ENCODE data around the gene DIPK1A.

Gene DIPK1A

DNA sequence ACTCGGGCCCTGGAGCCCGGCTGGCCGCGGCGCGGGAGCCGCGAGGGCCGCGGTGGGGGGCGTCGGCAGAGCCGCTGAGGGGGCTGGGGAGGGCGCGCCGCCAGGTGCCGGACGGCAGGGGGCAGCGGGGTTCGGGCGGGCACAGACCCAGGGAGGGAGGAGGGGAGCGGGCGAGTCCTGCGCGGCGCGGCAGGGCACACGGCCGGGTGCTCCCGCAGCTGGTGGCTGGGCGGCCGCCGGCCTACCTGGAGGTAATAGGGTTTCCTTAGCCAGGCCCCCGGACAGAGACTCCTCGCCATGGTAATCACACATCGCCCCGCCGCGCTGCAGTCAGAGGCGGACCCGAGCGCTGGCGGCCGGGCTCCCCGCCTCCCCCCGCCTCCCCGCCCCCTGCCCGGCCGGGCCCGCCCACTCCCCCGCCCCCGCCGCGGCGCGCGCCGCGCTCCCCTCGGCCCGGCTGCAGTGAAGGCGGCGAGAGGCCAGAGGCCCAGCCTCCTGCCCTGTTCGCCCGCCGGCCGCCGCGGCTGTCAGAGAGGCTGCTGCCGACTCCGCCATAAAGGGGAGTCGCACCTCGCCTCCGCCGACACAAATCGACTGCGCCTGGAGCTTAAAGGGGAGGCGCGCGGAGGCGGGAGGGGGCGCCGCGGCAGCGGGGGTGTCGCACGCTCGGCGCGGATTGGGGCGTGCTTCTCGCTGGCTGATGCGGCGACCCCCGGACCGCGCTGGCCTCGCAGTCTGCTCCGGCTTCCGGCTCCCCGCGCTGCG is at the start of gene DIPK1A:
DIPK1A (minus strand) TSS at position 332 of the 765 bp plus-strand sequence; CDS start at position 299, 33 bp downstream.
- DNase-seq (ENCODE audit: low read depth) = no peak
- no peak for TF ChIP-seq CTCF (conservative IDR thresholded peaks at IDR 0.05; ENCODE audit: low read depth, low read length)
- H3K4me3 ChIP-seq (ENCODE audit: low read length) = peak within 1 kb of the TSS; percentile 77

- H3K4me3 ChIP-seq (ENCODE audit: low read length) = no peak overlapping the region
- no peak for TF ChIP-seq CTCF (conservative IDR thresholded peaks at IDR 0.05; ENCODE audit: low read depth, low read length)
- no peak for DNase-seq (ENCODE audit: low read depth)
Measured at GRCh38 chr1:93007941-93008577, 46.8 kb upstream of the DIPK1A start.

- H3K4me3 ChIP-seq (ENCODE audit: low read length) = no peak overlapping the region
- no peak for DNase-seq (ENCODE audit: low read depth)
- no peak for TF ChIP-seq CTCF (conservative IDR thresholded peaks at IDR 0.05; ENCODE audit: low read depth, low read length)
Measured at GRCh38 chr1:93005252-93005598, 44.0 kb upstream of the DIPK1A start.

DNA sequence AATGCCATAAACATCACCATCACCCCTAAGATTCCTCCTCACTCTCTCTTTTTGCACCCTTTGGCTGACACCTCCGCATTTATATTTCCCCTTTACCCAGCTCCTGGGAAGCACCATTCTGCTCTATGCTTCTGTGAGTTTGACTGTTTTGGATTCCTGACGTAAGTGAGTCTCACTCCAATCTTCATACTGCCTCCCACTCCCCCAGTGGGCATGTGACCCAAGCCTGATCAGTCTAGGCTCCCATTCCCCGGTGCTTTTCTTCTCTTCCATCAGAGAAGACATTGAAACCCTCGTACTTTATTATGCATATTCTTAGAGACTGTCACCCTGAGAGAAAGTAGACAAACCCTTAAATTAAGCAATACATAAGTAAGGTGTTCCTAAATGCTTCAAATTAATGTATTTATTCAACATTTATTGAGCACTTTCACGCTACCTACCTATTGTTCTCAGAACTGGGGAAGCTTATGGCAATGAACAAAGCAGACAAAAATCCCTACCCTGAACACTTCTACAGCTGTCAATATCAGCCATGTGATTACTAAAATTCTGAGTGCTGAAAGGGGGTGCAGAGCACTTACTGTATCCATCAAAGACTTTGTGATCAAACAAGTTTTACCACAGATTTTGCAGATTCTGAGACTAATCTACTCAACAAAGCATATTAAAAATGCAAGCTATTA is 43.4 kb upstream of the DIPK1A start:
- no peak overlapping the region for H3K4me3 ChIP-seq (ENCODE audit: low read length)
- no peak for TF ChIP-seq CTCF (conservative IDR thresholded peaks at IDR 0.05; ENCODE audit: low read depth, low read length)
- DNase-seq (ENCODE audit: low read depth) = no peak

DNA sequence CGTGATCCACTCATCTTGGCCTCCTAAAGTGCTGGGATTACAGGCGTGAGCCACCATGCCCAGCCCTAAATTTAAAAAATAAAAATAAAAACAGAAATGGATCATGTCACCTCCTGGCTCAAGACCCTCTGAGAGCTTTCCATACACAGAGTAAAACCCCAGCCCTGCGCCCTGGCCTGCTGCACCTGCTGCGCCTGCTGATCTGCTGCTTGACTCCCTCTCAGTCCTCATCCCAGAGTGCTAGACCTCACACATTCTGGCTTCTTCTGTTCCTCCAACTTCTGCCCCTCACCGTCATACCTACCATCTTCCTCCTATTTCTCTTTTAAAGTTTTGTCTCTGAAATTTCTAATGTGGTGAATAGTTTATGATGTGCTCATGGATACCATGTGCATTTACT is 42.7 kb upstream of the DIPK1A start:
- H3K4me3 ChIP-seq (ENCODE audit: low read length) = no peak overlapping the region
- DNase-seq (ENCODE audit: low read depth) = no peak

DNA sequence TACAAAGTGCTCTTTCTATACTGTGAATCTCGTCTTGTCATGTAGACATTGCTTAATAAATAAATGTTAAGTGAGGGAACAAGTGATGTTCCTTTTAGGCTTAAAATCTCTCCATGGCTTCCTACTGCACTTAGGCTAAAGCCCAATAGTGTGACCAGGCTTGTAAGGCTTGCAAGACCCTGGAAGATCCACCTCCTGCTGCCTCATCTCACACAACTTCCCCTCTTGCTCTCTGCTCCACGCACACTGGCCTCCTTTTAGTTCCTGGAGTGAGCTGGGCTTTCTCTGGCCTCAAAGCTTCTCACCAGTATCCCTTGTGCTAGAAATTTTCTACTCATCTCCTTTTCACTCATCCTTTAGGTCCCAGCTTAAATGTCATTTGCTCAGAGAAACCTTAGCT is 41.5 kb upstream of the DIPK1A start:
- no peak for DNase-seq (ENCODE audit: low read depth)
- no peak overlapping the region for H3K4me3 ChIP-seq (ENCODE audit: low read length)
- no peak for TF ChIP-seq CTCF (conservative IDR thresholded peaks at IDR 0.05; ENCODE audit: low read depth, low read length)

More for the DNA sequence above, 42.7 kb upstream of the DIPK1A start:
- TF ChIP-seq CTCF (conservative IDR thresholded peaks at IDR 0.05; ENCODE audit: low read depth, low read length) = no peak

Data from retinal pigment epithelial cell (primary cell).